ENCODE measurements around the gene PCDHB1. TPM values are rescaled to one million over a fixed set of nuclear protein-coding genes. Genes with fewer than 3 reads are reported as not detected.

Gene PCDHB1
- total and polyA plus RNA-seq, 2 of the 8 experiments (the other 6 are each of a cell fraction or from before 2014, with no cell fraction given): 0.03 to 0.04 TPM

DNA sequence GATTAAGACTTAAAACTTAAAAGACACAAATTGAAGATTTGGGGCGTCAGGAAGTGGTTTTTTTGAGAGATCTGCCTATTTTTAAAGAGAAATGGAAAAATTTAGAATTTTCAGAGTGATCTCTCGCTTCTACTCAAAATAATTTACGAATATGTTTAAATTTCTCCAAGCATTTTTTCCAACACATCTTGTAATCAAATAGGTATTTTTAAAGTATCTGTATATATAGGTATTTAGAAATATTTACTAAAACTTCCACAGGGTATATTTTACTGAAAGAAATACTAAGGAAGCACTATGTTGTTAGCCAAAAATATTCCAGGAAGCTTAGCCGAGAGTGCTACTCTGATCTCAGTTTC, 9.8 kb upstream of the PCDHB1 start:
- Histone ChIP-seq H3K23ac (ENCODE audit: insufficient read length) (no peak overlapping the region), H3K23me2 (ENCODE audit: low read depth, low read length) (peaks cover 8% of the 10 kb centered on the region), H3K4me3 (ENCODE audit: extremely low read depth in 1 of 4, insufficient read depth in 2 of 4, low read depth in 3 of 4, low read length in 4 of 4) (no peak overlapping the region), H4K8ac (ENCODE audit: extremely low read depth, insufficient read depth, low read length) (no peak overlapping the region), H3K9me3 (ENCODE audit: insufficient read depth in 2 of 2, low read depth in 1 of 2, low read length in 1 of 2) (no peaks in the 10 kb centered on the region), H3K79me2 (ENCODE audit: control insufficient read depth in 1 of 2, insufficient read depth in 2 of 2, low read length in 2 of 2) (no peaks in the 10 kb centered on the region), H3K4me1 (replicated peaks in 1 of 4; ENCODE audit: control insufficient read depth in 3 of 4, insufficient read depth in 4 of 4, low read length in 3 of 4) (peaks cover 0 to 8% (median 6%) of the 10 kb centered on the region in 4 experiments; a peak in 3 of 7 replicates), H2BK5ac (ENCODE audit: low read depth, low read length) (no peak overlapping the region), H2BK12ac (ENCODE audit: low read depth, low read length) (no peak overlapping the region), H3K9ac (replicated peaks in 1 of 4; ENCODE audit: extremely low read depth in 1 of 4, low read depth in 3 of 4, low read length in 3 of 4) (no peak overlapping the region), H2AFZ (ENCODE audit: low read length) (no peak overlapping the region), H3K4ac (replicated peaks; ENCODE audit: insufficient read length, low read depth, low read length) (no peak overlapping the region), H3K36me3 (ENCODE audit: control insufficient read depth in 2 of 4, insufficient read depth in 4 of 4, low read length in 3 of 4) (no peaks in the 10 kb centered on the region), H3K56ac (replicated peaks; ENCODE audit: insufficient read length, low read depth, low read length) (no peak overlapping the region), H4K20me1 (replicated peaks in 1 of 2; ENCODE audit: control insufficient read depth in 1 of 2, insufficient read depth in 2 of 2, low read length in 2 of 2) (no peaks in the 10 kb centered on the region), H3K14ac (ENCODE audit: insufficient read length) (no peak overlapping the region), H4K91ac (replicated peaks; ENCODE audit: insufficient read length, low read length) (no peak overlapping the region), H2AK5ac (ENCODE audit: low read depth, low read length) (no peak overlapping the region), H3K27me3 (replicated peaks in 1 of 4; ENCODE audit: control insufficient read depth in 3 of 4, extremely low read depth in 1 of 4, insufficient read depth in 3 of 4, low read length in 3 of 4) (0 out of 7 replicates have a peak, but pooled peaks cover 0 to 1% (median 0%) of the 10 kb centered on the region in 4 experiments), H4K5ac (ENCODE audit: insufficient read length, low read depth, low read length) (no peak overlapping the region), H3K27ac (ENCODE audit: low read depth, low read length) (no peak overlapping the region), H2BK15ac (ENCODE audit: low read length) (no peak overlapping the region), H3K4me2 (ENCODE audit: insufficient read depth in 1 of 2, low read depth in 2 of 2, low read length in 2 of 2) (no peak overlapping the region), H3K18ac (ENCODE audit: extremely low read depth, low read length) (no peak overlapping the region), H2BK120ac (replicated peaks; ENCODE audit: low read depth, low read length) (no peak overlapping the region), H2BK20ac (ENCODE audit: low read length) (no peak overlapping the region), H3K79me1 (ENCODE audit: low read depth, low read length) (no peaks in the 10 kb centered on the region)
- no peak for TF ChIP-seq RBBP5 (IDR thresholded peaks at IDR 0.05; ENCODE audit: borderline replicate concordance, low read depth, low read length)
- no peak for TF ChIP-seq TBP (IDR thresholded peaks at IDR 0.05; ENCODE audit: low read depth, low read length)
- no peak for TF ChIP-seq SIN3A (conservative IDR thresholded peaks at IDR 0.05 in 1 of 2, IDR thresholded peaks at IDR 0.05 in 1 of 2; ENCODE audit: low read depth in 1 of 2, low read length in 2 of 2)
- TF ChIP-seq SIX5 (IDR thresholded peaks at IDR 0.05; ENCODE audit: low read depth, low read length): no peak
- no peak for TF ChIP-seq BCL11A (IDR thresholded peaks at IDR 0.05; ENCODE audit: low read depth in 2 of 2, low read length in 2 of 2)
- no peak for TF ChIP-seq TAF1 (IDR thresholded peaks at IDR 0.05; ENCODE audit: low read depth, low read length)
- no peak for TF ChIP-seq NRF1 (IDR thresholded peaks at IDR 0.05; ENCODE audit: low read depth, low read length)
- no peak for TF ChIP-seq ZNF274 (IDR thresholded peaks at IDR 0.05; ENCODE audit: borderline replicate concordance, extremely low read depth, low read length)
- TF ChIP-seq CBX5 (IDR thresholded peaks at IDR 0.05; ENCODE audit: low read depth, low read length): no peak
- no peak for TF ChIP-seq RFX5 (IDR thresholded peaks at IDR 0.05; ENCODE audit: borderline replicate concordance, low read depth, low read length)
- CTCF ChIA-PET (ENCODE audit: partially characterized antibody): interaction anchor here (0.7 to 3.9 kb wide), 22 partner anchors 8 to 1918 kb away, joined by 3 to 141 read pairs (median 8); partner anchors contain the start of genes PCDHA10, PCDHA11, PCDHA12 and PCDHA13
- POLR2A ChIA-PET (ENCODE audit: partially characterized antibody): interaction anchor here (0.7 to 3.1 kb wide), 11 partner anchors 10 to 675 kb away, joined by 3 to 41 read pairs (median 11); partner anchors contain the start of genes PCDHA1, PCDHA12, PCDHA13 and PCDHA6
- DNase-seq (ENCODE audit: low read depth in 1 of 2, low spot score in 2 of 2) (no peak), FAIRE-seq (no peak)
- 22% methylated on average over 4 of the region's 4 CpGs; no CpG with 5 or more reads in 1 of the 2 experiments for WGBS, 2 experiments (ENCODE audit: extremely low coverage in 1 of 2, insufficient coverage in 1 of 2, insufficient read length in 1 of 2, insufficient replicate concordance in 2 of 2, low coverage in 1 of 2, low lambda C conversion rate in 2 of 2, missing lambda C conversion rate in 1 of 2)

All from H1 (cell line).